ENCODE data around the gene GCN1.

GCN1 gene

GRCh38 chr12:120157678-120158077 lies 36.8 kb downstream of the GCN1 start:
- H3K27ac ChIP-seq (ENCODE audit: low read length), result no peak overlapping the region
- H3K27me3 ChIP-seq (ENCODE audit: control insufficient read depth in 1 of 2, insufficient read depth in 2 of 2, low read length in 2 of 2), result no peaks in the 10 kb centered on the region
- H3K4me3 ChIP-seq (ENCODE audit: low read length in 2 of 2), result no peak overlapping the region
- H3K9me3 ChIP-seq (ENCODE audit: control insufficient read depth in 2 of 2, low read length in 2 of 2), result no peaks in the 10 kb centered on the region
- H3K9ac ChIP-seq (ENCODE audit: low read length in 2 of 2), result no peak overlapping the region
- peaks cover 83 to 93% of the 10 kb centered on the region in 2 donors for H3K36me3 ChIP-seq (ENCODE audit: control insufficient read depth in 2 of 2, insufficient read depth in 2 of 2, low read length in 2 of 2)
- H3K4me1 ChIP-seq (ENCODE audit: control insufficient read depth, insufficient read depth, low read length), result peaks cover 7% of the 10 kb centered on the region

DNA sequence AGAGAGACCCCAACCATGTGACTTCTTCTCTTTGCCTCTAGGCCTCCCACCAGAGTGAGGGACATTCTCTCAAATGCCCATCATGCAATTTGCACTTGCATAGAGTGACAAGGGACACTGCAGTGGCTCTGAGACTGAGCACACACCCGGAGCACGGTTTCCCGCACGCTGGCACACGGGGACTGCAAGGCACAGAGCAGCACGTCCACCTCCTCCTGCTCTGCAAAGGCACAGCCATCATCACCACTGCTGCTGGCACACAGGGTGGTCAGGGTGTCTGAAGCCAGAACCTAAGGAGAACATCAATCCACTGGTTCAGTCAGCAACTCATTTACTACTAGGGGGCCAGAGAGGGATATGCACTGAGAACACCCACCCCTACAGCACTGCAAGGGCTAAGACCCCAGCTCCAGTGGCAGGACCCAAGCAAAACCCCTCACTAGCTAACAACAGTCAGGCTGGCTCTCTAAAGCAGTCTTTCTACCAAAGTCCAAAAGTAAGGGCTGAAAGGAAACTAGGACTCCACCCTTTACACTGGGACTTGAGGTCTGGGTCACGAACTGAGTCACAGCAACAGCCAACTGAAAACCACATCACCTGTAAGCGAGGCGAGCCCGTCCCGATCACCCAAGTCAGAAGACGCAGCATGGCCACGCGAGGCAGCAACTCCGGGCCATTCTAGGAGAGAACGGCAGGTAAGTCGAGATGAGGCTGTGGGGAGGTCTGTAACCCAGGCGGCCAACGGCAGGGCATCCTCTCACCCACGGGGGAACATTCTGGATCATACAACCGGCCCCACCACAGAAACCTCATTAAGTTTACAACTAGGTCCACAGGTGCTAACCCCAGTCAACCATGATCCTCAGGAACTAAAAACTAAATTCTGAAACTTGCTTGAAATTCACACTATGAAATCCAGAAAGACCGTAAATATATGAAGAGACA lies 37.9 kb downstream of the GCN1 start:
- Histone ChIP-seq H3K9me3 (ENCODE audit: control insufficient read depth in 2 of 2, low read length in 2 of 2) (no peaks in the 10 kb centered on the region), H3K9ac (ENCODE audit: low read length in 2 of 2) (no peak overlapping the region), H3K27me3 (ENCODE audit: control insufficient read depth in 1 of 2, insufficient read depth in 2 of 2, low read length in 2 of 2) (no peaks in the 10 kb centered on the region), H3K4me3 (ENCODE audit: low read length in 2 of 2) (no peak overlapping the region), H3K4me1 (ENCODE audit: control insufficient read depth, insufficient read depth, low read length) (peaks cover 7% of the 10 kb centered on the region), H3K36me3 (ENCODE audit: control insufficient read depth in 2 of 2, insufficient read depth in 2 of 2, low read length in 2 of 2) (peaks cover 74 to 85% of the 10 kb centered on the region in 2 donors), H3K27ac (ENCODE audit: low read length) (no peak overlapping the region)

- Histone ChIP-seq H3K36me3 (ENCODE audit: control insufficient read depth in 2 of 2, insufficient read depth in 2 of 2, low read length in 2 of 2) (peaks cover 74 to 76% of the 10 kb centered on the region in 2 donors), H3K9ac (ENCODE audit: low read length in 2 of 2) (no peak overlapping the region), H3K4me1 (ENCODE audit: control insufficient read depth, insufficient read depth, low read length) (peaks cover 6% of the 10 kb centered on the region), H3K4me3 (ENCODE audit: low read length in 2 of 2) (no peak overlapping the region), H3K27me3 (ENCODE audit: control insufficient read depth in 1 of 2, insufficient read depth in 2 of 2, low read length in 2 of 2) (no peaks in the 10 kb centered on the region), H3K9me3 (ENCODE audit: control insufficient read depth in 2 of 2, low read length in 2 of 2) (no peaks in the 10 kb centered on the region), H3K27ac (ENCODE audit: low read length) (no peak overlapping the region)
Observed at GRCh38 chr12:120155072-120155471, 39.4 kb downstream of the GCN1 start.

DNA sequence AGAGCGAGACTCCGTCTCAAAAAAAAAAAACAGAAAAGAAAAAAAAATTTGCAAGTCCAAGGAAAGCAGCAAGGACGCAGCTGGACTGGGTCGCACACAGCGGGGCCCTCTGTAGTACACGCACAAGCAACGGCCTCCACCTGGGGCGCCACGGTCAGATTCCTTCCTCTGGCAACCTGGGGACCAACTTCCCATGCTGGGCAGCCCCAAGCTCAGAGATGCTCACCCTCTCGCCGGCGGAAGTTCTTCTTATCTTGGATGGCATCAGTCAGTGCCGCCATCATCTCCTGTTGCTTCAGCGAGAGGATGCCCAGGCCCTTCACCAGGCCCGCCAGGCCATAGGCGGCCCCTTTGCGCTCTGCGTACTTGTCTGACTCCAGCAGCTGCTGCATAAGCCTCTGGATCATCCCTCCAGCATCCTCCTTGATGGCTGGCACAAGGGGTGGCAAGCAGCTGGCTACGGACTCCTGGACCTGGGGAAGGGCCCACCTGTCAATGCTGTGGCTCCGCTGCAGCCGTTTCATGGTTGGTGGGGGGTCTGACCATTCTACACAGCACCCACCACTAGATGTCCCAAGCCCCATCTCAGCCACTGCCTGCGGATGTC lies 43.5 kb downstream of the GCN1 start:
- H3K4me1 ChIP-seq (ENCODE audit: control insufficient read depth, insufficient read depth, low read length), result no peaks in the 10 kb centered on the region
- H3K27ac ChIP-seq (ENCODE audit: low read length), result no peak overlapping the region

DNA sequence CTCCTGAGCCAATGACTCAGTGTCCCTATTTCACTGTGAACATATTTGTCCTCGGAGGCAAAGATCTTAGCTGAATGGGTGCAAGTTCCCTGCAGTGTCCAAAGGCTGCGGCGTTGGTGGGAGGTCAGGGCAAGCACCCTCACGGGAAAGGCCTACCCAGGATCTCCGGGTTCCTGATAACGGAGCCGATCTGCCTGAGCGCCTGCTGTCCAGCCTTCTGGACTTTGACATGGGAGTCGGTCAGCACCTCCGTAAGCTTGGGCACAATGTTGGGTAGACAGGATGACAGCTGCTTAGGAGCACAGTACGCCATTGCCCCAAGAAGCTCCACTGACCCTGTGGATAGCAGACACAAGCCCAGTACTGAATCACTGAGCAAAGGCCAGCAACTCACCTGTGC lies 46.5 kb downstream of the GCN1 start:
- Histone ChIP-seq H3K9ac (ENCODE audit: low read length in 2 of 2) (no peak overlapping the region), H3K9me3 (ENCODE audit: control insufficient read depth in 2 of 2, low read length in 2 of 2) (no peaks in the 10 kb centered on the region), H3K27me3 (ENCODE audit: control insufficient read depth in 1 of 2, insufficient read depth in 2 of 2, low read length in 2 of 2) (no peaks in the 10 kb centered on the region), H3K27ac (ENCODE audit: low read length) (no peak overlapping the region), H3K36me3 (ENCODE audit: control insufficient read depth in 2 of 2, insufficient read depth in 2 of 2, low read length in 2 of 2) (peaks cover 63 to 70% of the 10 kb centered on the region in 2 donors), H3K4me1 (ENCODE audit: control insufficient read depth, insufficient read depth, low read length) (no peaks in the 10 kb centered on the region), H3K4me3 (ENCODE audit: low read length in 2 of 2) (no peak overlapping the region)

More for the DNA sequence above, 43.5 kb downstream of the GCN1 start:
- no peaks in the 10 kb centered on the region for H3K9me3 ChIP-seq (ENCODE audit: control insufficient read depth in 2 of 2, low read length in 2 of 2)
- peaks cover 75 to 80% of the 10 kb centered on the region in 2 donors for H3K36me3 ChIP-seq (ENCODE audit: control insufficient read depth in 2 of 2, insufficient read depth in 2 of 2, low read length in 2 of 2)
- no peak overlapping the region for H3K9ac ChIP-seq (ENCODE audit: low read length in 2 of 2)
- H3K27me3 ChIP-seq (ENCODE audit: control insufficient read depth in 1 of 2, insufficient read depth in 2 of 2, low read length in 2 of 2), result no peaks in the 10 kb centered on the region
- H3K4me3 ChIP-seq (ENCODE audit: low read length in 2 of 2), result no peak overlapping the region

- Histone ChIP-seq H3K4me1 (ENCODE audit: control insufficient read depth, insufficient read depth, low read length) (no peaks in the 10 kb centered on the region), H3K27me3 (ENCODE audit: control insufficient read depth in 1 of 2, insufficient read depth in 2 of 2, low read length in 2 of 2) (no peaks in the 10 kb centered on the region), H3K36me3 (ENCODE audit: control insufficient read depth in 2 of 2, insufficient read depth in 2 of 2, low read length in 2 of 2) (peaks cover 75 to 79% of the 10 kb centered on the region in 2 donors)
Observed at GRCh38 chr12:120145164-120145563, 49.4 kb downstream of the GCN1 start.

DNA sequence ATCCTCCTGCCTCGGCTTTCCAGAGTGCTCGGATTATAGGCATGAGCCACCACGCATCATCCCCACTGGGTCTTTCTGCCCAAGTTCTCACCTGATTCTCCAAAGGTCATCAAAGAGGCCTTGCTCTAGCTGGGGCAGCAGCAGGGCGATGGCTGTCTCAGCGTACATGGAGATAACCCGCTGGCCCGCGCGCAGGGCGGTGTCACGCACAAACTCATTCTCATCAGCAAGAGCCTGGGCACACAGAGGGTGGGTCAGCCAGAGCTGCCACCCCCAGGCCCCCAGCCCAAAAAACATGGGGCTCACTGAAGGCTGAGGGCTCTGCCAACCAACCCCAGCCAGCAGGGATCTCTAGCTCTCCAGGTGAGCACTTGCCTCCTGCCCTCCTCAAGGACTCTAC lies 50.3 kb downstream of the GCN1 start:
- Histone ChIP-seq H3K9ac (ENCODE audit: low read length in 2 of 2) (no peak overlapping the region), H3K4me3 (ENCODE audit: low read length in 2 of 2) (no peak overlapping the region), H3K4me1 (ENCODE audit: control insufficient read depth, insufficient read depth, low read length) (no peaks in the 10 kb centered on the region), H3K36me3 (ENCODE audit: control insufficient read depth in 2 of 2, insufficient read depth in 2 of 2, low read length in 2 of 2) (peaks cover 73 to 78% of the 10 kb centered on the region in 2 donors), H3K27ac (ENCODE audit: low read length) (no peak overlapping the region), H3K9me3 (ENCODE audit: control insufficient read depth in 2 of 2, low read length in 2 of 2) (no peaks in the 10 kb centered on the region), H3K27me3 (ENCODE audit: control insufficient read depth in 1 of 2, insufficient read depth in 2 of 2, low read length in 2 of 2) (no peaks in the 10 kb centered on the region)

More at GRCh38 chr12:120145164-120145563, 49.4 kb downstream of the GCN1 start:
- Histone ChIP-seq H3K4me3 (ENCODE audit: low read length in 2 of 2) (no peak overlapping the region), H3K9me3 (ENCODE audit: control insufficient read depth in 2 of 2, low read length in 2 of 2) (no peaks in the 10 kb centered on the region), H3K27ac (ENCODE audit: low read length) (no peak overlapping the region), H3K9ac (ENCODE audit: low read length in 2 of 2) (no peak overlapping the region)

DNA sequence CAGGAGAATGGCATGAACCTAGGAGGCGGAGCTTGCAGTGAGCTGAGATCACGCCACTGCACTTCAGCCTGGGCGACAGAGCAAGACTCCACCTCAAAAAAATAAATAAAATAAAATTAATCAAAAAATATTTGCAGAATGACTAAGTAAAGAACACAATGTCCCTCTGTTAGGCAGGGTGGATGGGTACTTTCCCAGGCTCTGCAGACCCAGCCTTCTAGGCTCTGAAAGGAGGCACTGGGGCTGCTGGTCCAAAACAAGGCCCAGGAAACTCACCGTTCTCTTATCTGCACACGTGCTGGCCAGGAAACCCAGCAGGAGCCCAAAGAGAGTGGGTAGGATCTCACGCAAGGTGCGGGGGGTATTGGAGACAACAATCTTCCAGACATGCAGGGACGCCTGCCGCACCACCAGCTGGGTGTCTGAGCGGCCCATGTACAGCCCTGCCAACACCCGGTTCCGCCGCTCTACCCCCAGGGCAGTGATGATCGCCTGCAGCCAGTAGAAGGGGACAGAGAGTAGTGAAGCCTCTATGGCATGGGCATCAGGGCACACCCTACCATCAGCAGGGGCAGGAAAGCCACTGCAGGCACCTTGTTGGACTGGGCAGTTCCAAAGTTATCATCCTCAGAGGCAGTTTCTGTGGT lies 52.2 kb downstream of the GCN1 start:
- Histone ChIP-seq H3K4me1 (ENCODE audit: control insufficient read depth, insufficient read depth, low read length) (no peaks in the 10 kb centered on the region), H3K27me3 (ENCODE audit: control insufficient read depth in 1 of 2, insufficient read depth in 2 of 2, low read length in 2 of 2) (no peaks in the 10 kb centered on the region), H3K9me3 (ENCODE audit: control insufficient read depth in 2 of 2, low read length in 2 of 2) (no peaks in the 10 kb centered on the region), H3K9ac (ENCODE audit: low read length in 2 of 2) (no peak overlapping the region), H3K4me3 (ENCODE audit: low read length in 2 of 2) (no peak overlapping the region), H3K27ac (ENCODE audit: low read length) (no peak overlapping the region), H3K36me3 (ENCODE audit: control insufficient read depth in 2 of 2, insufficient read depth in 2 of 2, low read length in 2 of 2) (peaks cover 70 to 73% of the 10 kb centered on the region in 2 donors)

DNA sequence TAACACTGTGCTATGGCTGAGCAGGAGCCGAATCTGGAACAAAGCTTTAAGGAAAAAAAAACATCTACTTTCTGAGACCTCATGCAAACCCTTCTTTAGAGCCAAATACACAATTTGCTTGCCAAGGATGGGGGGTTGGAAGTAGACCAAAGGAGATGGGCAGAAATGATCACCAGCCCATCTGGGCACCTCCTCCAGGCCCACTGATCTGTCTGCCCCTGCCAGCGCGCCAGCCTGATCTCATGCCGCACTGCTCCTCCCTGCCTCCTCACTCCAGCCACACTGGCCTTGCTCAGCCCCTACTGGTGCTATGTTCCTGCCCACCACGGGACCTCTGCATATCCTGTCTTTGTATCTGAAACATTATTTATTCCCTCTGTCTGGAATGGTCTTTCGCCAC lies 53.2 kb downstream of the GCN1 start:
- Histone ChIP-seq H3K36me3 (ENCODE audit: control insufficient read depth in 2 of 2, insufficient read depth in 2 of 2, low read length in 2 of 2) (peaks cover 72 to 75% of the 10 kb centered on the region in 2 donors), H3K27me3 (ENCODE audit: control insufficient read depth in 1 of 2, insufficient read depth in 2 of 2, low read length in 2 of 2) (no peaks in the 10 kb centered on the region), H3K4me1 (ENCODE audit: control insufficient read depth, insufficient read depth, low read length) (no peaks in the 10 kb centered on the region), H3K9me3 (ENCODE audit: control insufficient read depth in 2 of 2, low read length in 2 of 2) (no peaks in the 10 kb centered on the region), H3K4me3 (ENCODE audit: low read length in 2 of 2) (no peak overlapping the region), H3K9ac (ENCODE audit: low read length in 2 of 2) (no peak overlapping the region), H3K27ac (ENCODE audit: low read length) (no peak overlapping the region)

GRCh38 chr12:120140603-120141002 lies 53.9 kb downstream of the GCN1 start:
- no peak overlapping the region for H3K4me3 ChIP-seq (ENCODE audit: low read length in 2 of 2)
- no peaks in the 10 kb centered on the region for H3K27me3 ChIP-seq (ENCODE audit: control insufficient read depth in 1 of 2, insufficient read depth in 2 of 2, low read length in 2 of 2)
- no peak overlapping the region for H3K27ac ChIP-seq (ENCODE audit: low read length)
- H3K4me1 ChIP-seq (ENCODE audit: control insufficient read depth, insufficient read depth, low read length), result no peaks in the 10 kb centered on the region
- H3K36me3 ChIP-seq (ENCODE audit: control insufficient read depth in 2 of 2, insufficient read depth in 2 of 2, low read length in 2 of 2), result peaks cover 76 to 78% of the 10 kb centered on the region in 2 donors
- no peak overlapping the region for H3K9ac ChIP-seq (ENCODE audit: low read length in 2 of 2)
- no peaks in the 10 kb centered on the region for H3K9me3 ChIP-seq (ENCODE audit: control insufficient read depth in 2 of 2, low read length in 2 of 2)

Data from stomach smooth muscle (tissue), 2 donors.